DOHH2 (cell line): ENCODE measurements around the gene CARMIL1.

Experiments used
- CTCF ChIP-seq: fragments of 200-600 bp; sonication (generic); IDR thresholded peaks from one replicate; pipeline ENCODE4 v1.5.1; 2014; ENCODE audit warnings: antibody characterized with exemption, mild to moderate bottlenecking, low read depth, low read length; ENCODE audit not compliant: poor library complexity, severe bottlenecking
- EZH2phosphoT487 ChIP-seq: fragments of 200-600 bp; sonication (generic); IDR thresholded peaks from 2 replicates; pipeline ENCODE4 v1.6.1; 2017; ENCODE audit warnings: borderline replicate concordance, mild to moderate bottlenecking, antibody characterized with exemption, low read length, moderate library complexity, mixed read lengths

GRCh38 chr6:25363427-25363826, 84.3 kb downstream of the CARMIL1 start:
- TF ChIP-seq CTCF, result no peak
- no peak for TF ChIP-seq EZH2phosphoT487
